ENCODE data around the gene ZSWIM6. TPM values are rescaled to one million over a fixed set of nuclear protein-coding genes. Genes with fewer than 3 reads are reported as not detected.
A peak's percentile ranks its signal among the peaks of the same experiment; 100 is the strongest.

Gene ZSWIM6
- total RNA-seq, 2 donors from 2014 or later: 4.6 to 5.6 TPM

DNA sequence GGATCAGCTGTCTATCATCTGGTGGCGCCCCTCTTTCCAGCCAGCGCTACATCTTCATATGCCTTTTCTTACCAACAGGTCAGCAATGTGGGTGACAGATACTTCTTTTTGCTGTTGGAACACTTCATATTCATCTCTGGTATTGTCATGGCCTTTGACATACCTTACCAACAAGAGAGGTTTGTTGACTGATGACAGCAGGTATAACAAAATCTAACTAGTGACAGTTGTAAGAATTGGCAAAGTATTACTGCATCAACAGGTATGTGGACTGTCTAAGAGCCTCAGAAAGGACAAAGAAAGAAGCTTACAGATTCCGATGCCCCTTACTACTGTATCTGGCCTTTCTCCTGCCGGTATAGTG, 29.9 kb upstream of the ZSWIM6 start:
- Histone ChIP-seq H3K4me3 (no peak overlapping the region), H3K36me3 (no peaks in the 10 kb centered on the region), H3K4me1 (peaks cover 0 to 13% of the 10 kb centered on the region in 2 donors), H3K9me3 (no peaks in the 10 kb centered on the region), H3K27ac (peak overlapping the region in 1 of 2 donors; percentile 70), H3K27me3 (no peaks in the 10 kb centered on the region)
- TF ChIP-seq CTCF (IDR thresholded peaks at IDR 0.05): no peak
- DNase-seq (ENCODE audit: low spot score): no peak

DNA sequence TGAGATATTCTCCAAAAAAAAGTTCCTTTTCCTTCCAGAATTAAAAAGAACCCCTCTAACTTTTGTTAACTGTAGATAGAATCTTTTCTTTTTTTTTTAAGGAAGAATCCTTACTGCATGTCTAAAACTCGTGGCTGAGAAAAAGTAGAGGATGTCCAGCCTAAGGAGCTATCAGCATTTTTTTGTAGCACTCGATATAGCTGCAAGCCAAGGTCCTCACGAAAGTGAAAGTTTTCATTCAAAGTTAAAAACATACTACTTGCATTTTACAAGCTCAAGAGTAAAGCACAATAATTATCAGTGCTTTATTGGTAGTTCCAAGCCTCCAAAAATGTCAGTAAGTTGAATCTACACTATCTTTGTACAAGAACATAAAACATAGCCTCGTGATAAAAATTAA, 28.7 kb upstream of the ZSWIM6 start:
- Histone ChIP-seq H3K4me1 (peaks cover 0 to 13% of the 10 kb centered on the region in 2 donors), H3K36me3 (no peaks in the 10 kb centered on the region), H3K27me3 (no peaks in the 10 kb centered on the region), H3K27ac (no peak overlapping the region), H3K9me3 (no peaks in the 10 kb centered on the region), H3K4me3 (no peak overlapping the region)
- TF ChIP-seq CTCF (IDR thresholded peaks at IDR 0.05): no peak
- no peak for DNase-seq (ENCODE audit: low spot score)

- H3K4me3 ChIP-seq: no peak overlapping the region
- H3K27me3 ChIP-seq: no peaks in the 10 kb centered on the region
- peaks cover 0 to 5% of the 10 kb centered on the region in 2 donors for H3K4me1 ChIP-seq
- no peak overlapping the region for H3K27ac ChIP-seq
- TF ChIP-seq CTCF (IDR thresholded peaks at IDR 0.05): no peak
- no peaks in the 10 kb centered on the region for H3K36me3 ChIP-seq
- no peaks in the 10 kb centered on the region for H3K9me3 ChIP-seq
- no peak for DNase-seq (ENCODE audit: low spot score)
Observed at GRCh38 chr5:61304590-61305381, 27.3 kb upstream of the ZSWIM6 start.

GRCh38 chr5:61306531-61307131, 25.4 kb upstream of the ZSWIM6 start:
- no peak for TF ChIP-seq CTCF (IDR thresholded peaks at IDR 0.05)

GRCh38 chr5:61307191-61307590, 24.9 kb upstream of the ZSWIM6 start:
- TF ChIP-seq CTCF (IDR thresholded peaks at IDR 0.05): no peak
- H3K27ac ChIP-seq: no peak overlapping the region
- H3K9me3 ChIP-seq: no peaks in the 10 kb centered on the region
- H3K27me3 ChIP-seq: no peaks in the 10 kb centered on the region
- H3K4me1 ChIP-seq: no peaks in the 10 kb centered on the region
- H3K4me3 ChIP-seq: no peak overlapping the region
- no peaks in the 10 kb centered on the region for H3K36me3 ChIP-seq
- DNase-seq (ENCODE audit: low spot score): no peak

More at GRCh38 chr5:61306531-61307131, 25.4 kb upstream of the ZSWIM6 start:
- DNase-seq (ENCODE audit: low spot score): no peak
- Histone ChIP-seq H3K4me3 (no peak overlapping the region), H3K9me3 (no peaks in the 10 kb centered on the region), H3K27ac (no peak overlapping the region), H3K4me1 (peaks cover 0 to under 1% of the 10 kb centered on the region in 2 donors), H3K27me3 (no peaks in the 10 kb centered on the region), H3K36me3 (no peaks in the 10 kb centered on the region)

Measured in right atrium auricular region (tissue), 2 donors.